Measurements from ENCODE around the gene KDF1. TPM values are rescaled to one million over a fixed set of nuclear protein-coding genes. Genes with fewer than 3 reads are reported as not detected.
"Not testable (repeated sequence)": the region's sequence is repeated elsewhere in the genome, so short reads cannot be mapped to it uniquely, and the experiment has no call there.

Gene KDF1
- total RNA-seq, 4 donors from 2014 or later = 2.3 TPM; not detected in 3

GRCh38 chr1:26950602-26951001 is 9.7 kb downstream of the KDF1 start:
- Histone ChIP-seq H3K27me3 (peaks cover 20% of the 10 kb centered on the region), H3K4me1 (no peaks in the 10 kb centered on the region), H3K4me3 (no peak overlapping the region), H3K9me3 (peaks cover 0 to 4% (median 0%) of the 10 kb centered on the region in 3 donors), H3K36me3 (peaks cover 0 to 20% of the 10 kb centered on the region in 2 donors), H3K27ac (no peak overlapping the region)
- no peak for ATAC-seq
- TF ChIP-seq CTCF (IDR thresholded peaks at IDR 0.05) (no peak), POLR2A (IDR thresholded peaks at IDR 0.05) (no peak), POLR2AphosphoS5 (IDR thresholded peaks at IDR 0.05) (no peak), EP300 (IDR thresholded peaks at IDR 0.05) (no peak)
- whole genome bisulfite sequencing, 2 donors (ENCODE audit: low coverage in 1 of 2) = 10 to 83% methylated on average over 1 to 2 of the region's 8 CpGs

- H3K27ac ChIP-seq = no peak overlapping the region
- H3K4me1 ChIP-seq = no peaks in the 10 kb centered on the region
- H3K27me3 ChIP-seq = peaks cover 17% of the 10 kb centered on the region
- no peak for ATAC-seq
- H3K4me3 ChIP-seq = no peak overlapping the region
- peaks cover 0 to 27% of the 10 kb centered on the region in 2 donors for H3K36me3 ChIP-seq
- 60 to 79% methylated on average over 3 of the region's 3 CpGs for WGBS, 2 donors (ENCODE audit: low coverage in 1 of 2)
- H3K9me3 ChIP-seq = no peaks in the 10 kb centered on the region
- TF ChIP-seq POLR2AphosphoS5 (IDR thresholded peaks at IDR 0.05) = no peak
- no peak for TF ChIP-seq EP300 (IDR thresholded peaks at IDR 0.05)
- TF ChIP-seq CTCF (IDR thresholded peaks at IDR 0.05) = no peak
- no peak for TF ChIP-seq POLR2A (IDR thresholded peaks at IDR 0.05)
Measured at GRCh38 chr1:26949926-26950319, 10.3 kb downstream of the KDF1 start.

- Histone ChIP-seq H3K9me3 (no peaks in the 10 kb centered on the region), H3K27ac (no peak overlapping the region), H3K4me1 (no peaks in the 10 kb centered on the region), H3K36me3 (peaks cover 0 to 32% of the 10 kb centered on the region in 2 donors), H3K4me3 (no peak overlapping the region), H3K27me3 (peaks cover 11% of the 10 kb centered on the region)
- no peak for ATAC-seq
- 25 to 75% methylated on average over 1 of the region's 1 CpG for WGBS, 2 donors (ENCODE audit: low coverage in 1 of 2)
- no peak for TF ChIP-seq POLR2A (IDR thresholded peaks at IDR 0.05)
- no peak for TF ChIP-seq CTCF (IDR thresholded peaks at IDR 0.05)
- no peak for TF ChIP-seq POLR2AphosphoS5 (IDR thresholded peaks at IDR 0.05)
- TF ChIP-seq EP300 (IDR thresholded peaks at IDR 0.05) = no peak
Measured at GRCh38 chr1:26949266-26949925, 10.9 kb downstream of the KDF1 start.

- not testable (repeated sequence) for H3K4me1 ChIP-seq, H3K9me3 ChIP-seq, H3K27ac ChIP-seq, ATAC-seq, H3K4me3 ChIP-seq, H3K27me3 ChIP-seq
- peaks cover 0 to 39% of the 10 kb centered on the region in 2 donors for H3K36me3 ChIP-seq
- WGBS, 2 donors (ENCODE audit: low coverage in 1 of 2) = 80 to 87% methylated on average over 4 to 13 of the region's 16 CpGs
Measured at GRCh38 chr1:26948725-26949057, 11.6 kb downstream of the KDF1 start.

- TF ChIP-seq POLR2AphosphoS5 (IDR thresholded peaks at IDR 0.05) (no peak), CTCF (IDR thresholded peaks at IDR 0.05) (no peak), EP300 (IDR thresholded peaks at IDR 0.05) (no peak), POLR2A (IDR thresholded peaks at IDR 0.05) (no peak)
- Histone ChIP-seq H3K4me1 (no peaks in the 10 kb centered on the region), H3K9me3 (no peaks in the 10 kb centered on the region), H3K4me3 (no peak overlapping the region), H3K27ac (no peak overlapping the region), H3K27me3 (no peaks in the 10 kb centered on the region), H3K36me3 (peaks cover 0 to 63% of the 10 kb centered on the region in 2 donors)
- 83 to 100% methylated on average over 1 to 2 of the region's 4 CpGs for WGBS, 2 donors (ENCODE audit: low coverage in 1 of 2)
- no peak for ATAC-seq
Measured at GRCh38 chr1:26946270-26946669, 14.0 kb downstream of the KDF1 start.

Data from gastroesophageal sphincter (tissue), 4 donors.